Sigmoid colon (tissue), 7 donors: ENCODE measurements around the gene RBM19. TPM values are rescaled to one million over a fixed set of nuclear protein-coding genes. Genes with fewer than 3 reads are reported as not detected.

Experiments
- DNase-seq: peaks from one replicate; pipeline ENCODE4 v3.0.0-alpha.2; 2019
- H3K27ac ChIP-seq, 4 donors: fragments of 200-600 bp; sonication (generic); one replicate each; pipeline ENCODE4 v1.5.1; 2016 to 2019; ENCODE audit warnings: mild to moderate bottlenecking in 1 of 4
- H3K27me3 ChIP-seq, 3 donors: fragments of 200-600 bp; sonication (generic); one replicate each; pipeline ENCODE4 v1.5.1; 2019; ENCODE audit warnings: mild to moderate bottlenecking in 1 of 3
- H3K36me3 ChIP-seq, 4 donors: fragments of 200-600 bp; sonication (generic); one replicate each; pipeline ENCODE4 v1.5.1; 2016 to 2019
- H3K4me1 ChIP-seq, 4 donors: fragments of 200-600 bp; sonication (generic); one replicate each; pipeline ENCODE4 v1.5.1; 2017 to 2019
- H3K4me3 ChIP-seq, 4 donors: fragments of 200-600 bp; sonication (generic); one replicate each; pipeline ENCODE4 v1.5.1; 2017 to 2019; ENCODE audit warnings: mild to moderate bottlenecking in 2 of 4, moderate library complexity in 1 of 4
- H3K9me3 ChIP-seq, 4 donors: fragments of 200-600 bp in 3 of 4; sonication (generic) in 3 of 4; one replicate each; pipeline versions ENCODE4 v1.5.1 to v1.6.1; 2013 to 2019
- CTCF ChIP-seq, 4 experiments: fragments of 450-650 bp in 3 of 4; fragments of 200-600 bp in 1 of 4; IDR thresholded peaks; one replicate each; pipeline ENCODE4 v1.5.1; 2016 to 2019; ENCODE audit warnings: antibody characterized with exemption in 4 of 4, mild to moderate bottlenecking in 3 of 4, moderate library complexity in 2 of 4
- EP300 ChIP-seq, 4 donors: sonication (generic); formaldehyde crosslinking; IDR thresholded peaks; one replicate each; pipeline ENCODE4 v1.6.1; 2017; ENCODE audit warnings: antibody characterized with exemption in 4 of 4
- POLR2A ChIP-seq, 2 donors: fragments of 450-650 bp; IDR thresholded peaks; one replicate each; pipeline ENCODE4 v1.6.1; 2016; ENCODE audit warnings: antibody characterized with exemption in 2 of 2, mild to moderate bottlenecking in 2 of 2, moderate library complexity in 2 of 2
- POLR2AphosphoS5 ChIP-seq, 4 donors: sonication (generic); formaldehyde crosslinking; IDR thresholded peaks; one replicate each; pipeline ENCODE4 v1.6.1; 2017; ENCODE audit warnings: antibody characterized with exemption in 4 of 4
- WGBS, 2 donors: extraction: QIAGEN DNeasy Blood & Tissue Kit; methylation state at CpG; one replicate each; pipeline ENCODE4 v1.1.7; 2013; 5-methylcytosine and 5-hydroxymethylcytosine counted together
- intact Hi-C: fragments of 100-400 bp; cut with DNase I; formaldehyde crosslinking; loops from one replicate; pipeline ENCODE4 v1.15.1; 2023
- polyA plus RNA-seq, 3 donors: library from polyadenylated mRNA; stranded (reverse); fragments of 200-250 nt; gene quantifications; one replicate each; pipeline ENCODE4 v1.2.3, GENCODE V29; 2013
- total RNA-seq, 4 donors: library from RNA; depleted of rRNA; stranded (reverse); fragments of >200 nt; gene quantifications; one replicate each; pipeline ENCODE4 v1.1.0, GENCODE V29; 2016
- donor health status: healthy with polysubstance abuse.
- donor health status: Bipolar disorder and iron deficiency.
- donor health status: healthy.

The RBM19 gene
- total and polyA plus RNA-seq, 7 donors: 5.3 to 42.7 (median 23.6) TPM

GRCh38 chr12:113954547-113954946 lies 11.6 kb downstream of the RBM19 start:
- H3K27me3 ChIP-seq: no peaks in the 10 kb centered on the region
- intact Hi-C loops: no loop called here
- H3K4me3 ChIP-seq: no peak overlapping the region
- H3K27ac ChIP-seq: no peak overlapping the region
- no peak for DNase-seq
- H3K9me3 ChIP-seq: no peaks in the 10 kb centered on the region
- TF ChIP-seq POLR2AphosphoS5 (IDR thresholded peaks at IDR 0.05): no peak
- no peak for TF ChIP-seq POLR2A (IDR thresholded peaks at IDR 0.05)
- no peak for TF ChIP-seq EP300 (IDR thresholded peaks at IDR 0.05)
- no peak for TF ChIP-seq CTCF (IDR thresholded peaks at IDR 0.05)
- 84 to 94% methylated on average over 4 of the region's 4 CpGs for WGBS, 2 donors
- H3K4me1 ChIP-seq: no peaks in the 10 kb centered on the region
- H3K36me3 ChIP-seq: peaks cover 39 to 100% (median 57%) of the 10 kb centered on the region in 4 donors

GRCh38 chr12:113950873-113951272 lies 15.3 kb downstream of the RBM19 start:
- H3K36me3 ChIP-seq: peaks cover 35 to 100% (median 64%) of the 10 kb centered on the region in 4 donors
- H3K27me3 ChIP-seq: no peaks in the 10 kb centered on the region
- no peak for DNase-seq
- H3K9me3 ChIP-seq: no peaks in the 10 kb centered on the region
- H3K4me1 ChIP-seq: no peaks in the 10 kb centered on the region
- no peak for TF ChIP-seq POLR2A (IDR thresholded peaks at IDR 0.05)
- no peak overlapping the region for H3K4me3 ChIP-seq
- no peak overlapping the region for H3K27ac ChIP-seq
- intact Hi-C loops: no loop called here
- 85 to 92% methylated on average over 3 of the region's 3 CpGs for WGBS, 2 donors

- no peak overlapping the region for H3K4me3 ChIP-seq
- H3K27me3 ChIP-seq: no peaks in the 10 kb centered on the region
- H3K36me3 ChIP-seq: peaks cover 43 to 100% (median 65%) of the 10 kb centered on the region in 4 donors
- DNase-seq: no peak
- intact Hi-C loops: no loop called here
- 92 to 93% methylated on average over 10 of the region's 10 CpGs for WGBS, 2 donors
- no peaks in the 10 kb centered on the region for H3K4me1 ChIP-seq
- no peaks in the 10 kb centered on the region for H3K9me3 ChIP-seq
- no peak for TF ChIP-seq POLR2AphosphoS5 (IDR thresholded peaks at IDR 0.05)
- no peak for TF ChIP-seq POLR2A (IDR thresholded peaks at IDR 0.05)
- TF ChIP-seq EP300 (IDR thresholded peaks at IDR 0.05): no peak
- TF ChIP-seq CTCF (IDR thresholded peaks at IDR 0.05): no peak
- H3K27ac ChIP-seq: no peak overlapping the region
Measured at GRCh38 chr12:113949321-113950305, 16.5 kb downstream of the RBM19 start.

- Histone ChIP-seq H3K9me3 (no peaks in the 10 kb centered on the region), H3K36me3 (peaks cover 34 to 100% (median 68%) of the 10 kb centered on the region in 4 donors), H3K4me1 (no peaks in the 10 kb centered on the region), H3K4me3 (no peak overlapping the region), H3K27ac (no peak overlapping the region), H3K27me3 (no peaks in the 10 kb centered on the region)
- 89 to 95% methylated on average over 17 of the region's 17 CpGs for WGBS, 2 donors
- intact Hi-C loops: no loop called here
- DNase-seq: no peak
- no peak for TF ChIP-seq EP300 (IDR thresholded peaks at IDR 0.05)
Measured at GRCh38 chr12:113948151-113948914, 17.8 kb downstream of the RBM19 start.

GRCh38 chr12:113946175-113946574 lies 19.9 kb downstream of the RBM19 start:
- H3K4me3 ChIP-seq: no peak overlapping the region
- TF ChIP-seq CTCF (IDR thresholded peaks at IDR 0.05) (no peak), EP300 (IDR thresholded peaks at IDR 0.05) (no peak), POLR2A (IDR thresholded peaks at IDR 0.05) (no peak), POLR2AphosphoS5 (IDR thresholded peaks at IDR 0.05) (no peak)
- no peaks in the 10 kb centered on the region for H3K9me3 ChIP-seq
- no peaks in the 10 kb centered on the region for H3K4me1 ChIP-seq
- H3K27ac ChIP-seq: no peak overlapping the region
- no peaks in the 10 kb centered on the region for H3K27me3 ChIP-seq
- no peak for DNase-seq
- H3K36me3 ChIP-seq: peaks cover 32 to 100% (median 72%) of the 10 kb centered on the region in 4 donors
- intact Hi-C loops: no loop called here
- 94 to 95% methylated on average over 8 of the region's 8 CpGs for WGBS, 2 donors
